GM12875 (cell line): ENCODE measurements around the gene PON2.
"Not testable (repeated sequence)": the region's sequence is repeated elsewhere in the genome, so short reads cannot be mapped to it uniquely, and the experiment has no call there.

Experiments
- H3K4me3 ChIP-seq: one replicate; pipeline ENCODE4 v1.5.1; 2011; ENCODE audit warnings: low read depth, low read length, control low read depth
- TF ChIP-seq, protein P1 (sequence below): IDR thresholded peaks from 2 replicates; pipeline ENCODE4 v1.5.1; 2011; ENCODE audit warnings: low read depth, mild to moderate bottlenecking, control low read depth, inconsistent platforms, low read length, moderate library complexity, borderline replicate concordance; ENCODE audit not compliant: insufficient read depth

PON2 gene

DNA sequence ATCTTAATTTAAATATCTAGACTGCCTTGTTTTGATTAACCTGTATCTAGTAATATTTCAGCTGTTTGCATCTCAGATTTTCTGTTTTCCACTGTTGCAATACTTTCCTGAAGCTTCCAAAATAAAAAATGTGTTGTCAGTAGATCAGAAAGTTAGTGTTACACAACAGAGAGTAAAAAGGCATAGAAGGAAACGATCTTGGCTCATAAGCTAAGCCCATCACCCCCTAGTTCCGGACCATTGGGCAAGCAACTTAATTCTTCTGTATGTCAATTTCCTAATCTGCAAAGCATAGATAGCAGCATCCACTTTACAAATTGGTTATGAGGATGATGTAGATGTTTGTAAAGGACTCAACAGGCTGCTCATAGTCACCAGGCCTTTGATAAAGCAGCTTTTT, 43.1 kb downstream of the PON2 start:
- H3K4me3 ChIP-seq, result no peak overlapping the region
- TF ChIP-seq, protein P1, sequence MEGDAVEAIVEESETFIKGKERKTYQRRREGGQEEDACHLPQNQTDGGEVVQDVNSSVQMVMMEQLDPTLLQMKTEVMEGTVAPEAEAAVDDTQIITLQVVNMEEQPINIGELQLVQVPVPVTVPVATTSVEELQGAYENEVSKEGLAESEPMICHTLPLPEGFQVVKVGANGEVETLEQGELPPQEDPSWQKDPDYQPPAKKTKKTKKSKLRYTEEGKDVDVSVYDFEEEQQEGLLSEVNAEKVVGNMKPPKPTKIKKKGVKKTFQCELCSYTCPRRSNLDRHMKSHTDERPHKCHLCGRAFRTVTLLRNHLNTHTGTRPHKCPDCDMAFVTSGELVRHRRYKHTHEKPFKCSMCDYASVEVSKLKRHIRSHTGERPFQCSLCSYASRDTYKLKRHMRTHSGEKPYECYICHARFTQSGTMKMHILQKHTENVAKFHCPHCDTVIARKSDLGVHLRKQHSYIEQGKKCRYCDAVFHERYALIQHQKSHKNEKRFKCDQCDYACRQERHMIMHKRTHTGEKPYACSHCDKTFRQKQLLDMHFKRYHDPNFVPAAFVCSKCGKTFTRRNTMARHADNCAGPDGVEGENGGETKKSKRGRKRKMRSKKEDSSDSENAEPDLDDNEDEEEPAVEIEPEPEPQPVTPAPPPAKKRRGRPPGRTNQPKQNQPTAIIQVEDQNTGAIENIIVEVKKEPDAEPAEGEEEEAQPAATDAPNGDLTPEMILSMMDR, result no peak

DNA sequence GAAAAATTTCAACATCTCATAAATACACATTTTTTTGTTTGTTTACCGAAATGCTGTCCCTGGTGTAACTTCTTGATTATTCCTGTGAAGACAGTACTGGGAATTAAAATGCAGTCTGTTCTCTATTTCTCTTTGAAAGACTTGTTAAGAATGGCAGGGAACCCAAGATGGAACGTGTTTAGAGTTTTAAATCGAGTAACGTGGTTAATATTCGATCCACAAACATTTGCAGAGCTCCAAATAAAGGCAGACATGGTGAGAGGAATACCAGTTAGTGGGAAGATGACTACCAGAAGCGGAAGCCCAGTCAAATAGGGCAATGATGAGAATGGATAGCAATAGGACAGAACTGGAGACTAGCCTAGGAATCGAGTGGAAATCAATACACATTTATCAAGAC, 45.3 kb downstream of the PON2 start:
- no peak overlapping the region for H3K4me3 ChIP-seq
- TF ChIP-seq, protein P1, result no peak

DNA sequence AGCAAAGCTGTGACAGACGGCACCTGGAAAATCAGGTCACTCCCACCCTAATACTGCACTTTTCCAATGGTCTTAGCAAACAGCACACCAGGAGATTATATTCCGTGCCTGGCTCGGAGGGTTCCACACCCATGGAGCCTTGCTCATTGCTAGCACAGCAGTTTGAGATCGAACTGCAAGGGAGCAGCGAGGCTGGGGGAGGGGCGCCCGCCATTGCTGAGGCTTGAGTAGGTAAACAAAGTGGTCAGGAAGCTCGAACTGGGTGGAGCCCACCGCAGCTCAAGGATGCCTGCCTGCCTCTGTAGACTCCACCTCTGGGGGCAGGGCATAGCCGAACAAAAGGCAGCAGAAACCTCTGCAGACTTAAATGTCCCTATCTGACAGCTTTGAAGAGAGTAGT, 55.4 kb downstream of the PON2 start:
- not testable (repeated sequence) for H3K4me3 ChIP-seq

DNA sequence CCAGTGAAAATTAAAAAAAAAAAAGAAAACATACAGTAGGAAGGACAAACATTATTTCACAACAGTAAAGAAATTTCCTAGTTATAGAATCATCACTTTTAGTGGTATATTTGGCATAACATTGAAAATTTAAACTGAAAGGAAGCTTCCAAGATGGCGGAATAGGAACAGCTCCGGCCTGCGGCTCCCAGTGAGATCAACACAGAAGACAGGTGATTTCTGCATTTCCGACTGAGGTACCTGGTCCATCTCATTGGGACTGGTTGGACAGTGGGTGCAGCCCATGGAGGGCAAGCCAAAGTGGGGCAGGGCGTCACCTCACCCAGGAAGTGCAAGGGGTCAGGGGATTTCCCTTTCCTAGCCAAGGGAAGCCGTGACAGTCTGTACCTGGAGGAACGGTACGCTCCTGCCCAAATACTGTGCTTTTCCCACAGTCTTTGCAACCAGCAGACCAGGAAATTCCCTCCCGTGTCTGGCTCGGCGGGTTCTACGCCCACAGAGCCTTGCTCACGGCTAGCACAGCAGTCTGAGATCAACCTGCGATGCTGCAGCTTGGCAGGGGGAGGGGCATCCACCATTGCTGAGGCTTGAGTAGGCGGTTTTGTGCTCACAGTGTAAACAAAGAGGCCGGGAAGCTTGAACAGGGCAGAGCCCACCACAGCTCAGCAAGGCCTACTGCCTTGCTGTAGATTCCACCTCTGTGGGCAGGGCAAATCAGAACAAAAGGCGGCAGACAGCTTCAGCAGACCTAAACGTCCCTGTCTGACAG, 58.0 kb downstream of the PON2 start:
- no peak overlapping the region for H3K4me3 ChIP-seq
- TF ChIP-seq, protein P1, result no peak

DNA sequence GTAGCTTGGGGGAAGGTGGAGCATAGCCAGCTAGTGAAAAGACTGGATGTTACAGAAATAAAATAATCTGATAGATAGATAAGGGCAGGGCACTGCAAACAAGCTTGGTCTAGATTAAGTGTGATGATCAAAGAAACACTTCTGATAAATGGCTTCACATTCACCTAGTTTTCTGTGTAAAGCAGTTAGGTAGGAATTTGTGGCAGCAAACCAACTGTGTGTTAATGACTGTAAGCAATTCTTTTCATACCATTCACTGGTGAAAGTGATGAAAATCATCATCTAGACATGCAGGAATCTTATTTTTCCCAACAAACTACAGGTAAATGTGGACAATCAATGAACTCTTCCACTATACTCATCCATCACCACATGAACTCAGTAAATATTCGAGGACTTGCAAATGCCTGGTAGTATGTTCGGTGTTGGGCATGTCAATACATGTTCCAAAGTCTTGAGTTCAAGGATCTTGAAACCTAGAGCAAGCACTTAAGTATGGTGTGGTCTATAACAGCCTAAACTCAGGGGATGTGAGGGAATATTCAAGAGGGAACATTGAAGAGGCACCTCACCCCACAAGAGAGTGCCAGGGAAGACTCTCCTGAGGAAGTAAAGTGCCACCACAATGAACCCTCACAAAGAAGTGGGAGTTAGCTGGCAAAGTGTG, 59.1 kb downstream of the PON2 start:
- TF ChIP-seq, protein P1, result no peak
- H3K4me3 ChIP-seq, result no peak overlapping the region

DNA sequence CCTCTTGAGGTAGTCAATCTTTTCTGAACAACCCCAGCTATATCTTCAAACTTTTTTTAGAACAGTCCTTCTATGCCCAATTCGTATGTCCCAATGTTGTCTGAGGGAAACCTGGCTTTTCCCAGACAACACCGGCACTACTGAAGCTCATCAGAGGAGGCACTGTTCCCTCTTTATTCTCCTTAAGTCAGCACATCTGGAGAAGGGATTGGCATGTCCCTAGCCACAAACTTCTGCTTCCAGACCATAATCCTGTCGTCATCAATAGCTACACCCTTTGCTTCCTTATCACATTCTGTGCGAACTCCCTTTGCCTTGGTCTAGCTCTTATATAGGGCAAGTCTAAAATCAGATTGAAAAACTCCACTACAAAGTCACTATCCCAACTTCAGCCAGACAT, 61.5 kb downstream of the PON2 start:
- TF ChIP-seq, protein P1, result no peak
- no peak overlapping the region for H3K4me3 ChIP-seq

DNA sequence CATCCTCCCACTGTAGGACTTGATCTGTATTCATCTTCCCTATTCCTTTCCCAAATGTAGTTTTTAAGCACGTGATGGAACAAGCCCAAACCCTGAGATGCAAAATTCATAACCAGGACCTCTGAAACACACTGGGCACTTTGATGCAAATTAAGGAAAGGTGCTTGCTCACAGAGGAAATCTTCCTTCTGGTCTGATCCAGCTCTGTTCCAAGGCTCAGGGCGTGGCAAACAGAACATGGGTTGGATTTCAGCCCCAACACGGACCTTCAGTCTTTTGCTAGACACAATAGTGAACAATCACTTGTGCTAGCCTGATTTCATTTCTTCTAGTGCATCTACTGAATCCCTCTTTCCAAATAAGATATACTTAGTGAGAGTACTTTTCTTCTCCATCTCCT, 66.6 kb downstream of the PON2 start:
- TF ChIP-seq, protein P1, result no peak
- H3K4me3 ChIP-seq, result no peak overlapping the region
